HG02840 (cell line): ENCODE results near the gene ASAP2.
"Not testable (repeated sequence)": the region's sequence is repeated elsewhere in the genome, so short reads cannot be mapped to it uniquely, and the experiment has no call there.

Source experiments
- ATAC-seq: cut with Tn5 transposase; IDR thresholded peaks from one replicate; pipeline ENCODE4 v1.9.1; 2021; ENCODE audit warnings: mild to moderate bottlenecking, moderate library complexity, moderate number of reproducible peaks; ENCODE audit not compliant: unreplicated experiment, low FRiP score

Gene ASAP2

GRCh38 chr2:9210030-9210429 is 3.4 kb downstream of the ASAP2 start:
- ATAC-seq = no peak

GRCh38 chr2:9211496-9211895 is 4.9 kb downstream of the ASAP2 start:
- no peak for ATAC-seq

- no peak for ATAC-seq
These were observed 5.5 kb downstream of the ASAP2 start for GRCh38 chr2:9212010-9212635.

- ATAC-seq = no peak
These were observed 6.2 kb downstream of the ASAP2 start for GRCh38 chr2:9212661-9213411.

- no peak for ATAC-seq
These were observed 7.0 kb downstream of the ASAP2 start for GRCh38 chr2:9213477-9214051.

- ATAC-seq = no peak
These were observed 8.3 kb downstream of the ASAP2 start for GRCh38 chr2:9214873-9215272.

GRCh38 chr2:9215680-9216079 is 9.1 kb downstream of the ASAP2 start:
- ATAC-seq = no peak

GRCh38 chr2:9216143-9216542 is 9.5 kb downstream of the ASAP2 start:
- not testable (repeated sequence) for ATAC-seq

GRCh38 chr2:9217838-9218770 is 11.5 kb downstream of the ASAP2 start:
- ATAC-seq = no peak

- ATAC-seq = no peak
These were observed 12.4 kb downstream of the ASAP2 start for GRCh38 chr2:9219027-9219445.

GRCh38 chr2:9220201-9220600 is 13.6 kb downstream of the ASAP2 start:
- ATAC-seq = no peak

GRCh38 chr2:9221223-9221622 is 14.6 kb downstream of the ASAP2 start:
- no peak for ATAC-seq

GRCh38 chr2:9222239-9222892 is 15.8 kb downstream of the ASAP2 start:
- ATAC-seq = no peak

- no peak for ATAC-seq
These were observed 16.3 kb downstream of the ASAP2 start for GRCh38 chr2:9222893-9223287.

GRCh38 chr2:9225806-9226205 is 19.2 kb downstream of the ASAP2 start:
- no peak for ATAC-seq

- ATAC-seq = no peak
These were observed 20.1 kb downstream of the ASAP2 start for GRCh38 chr2:9226458-9227380.

- no peak for ATAC-seq
These were observed 21.6 kb downstream of the ASAP2 start for GRCh38 chr2:9228088-9228751.

GRCh38 chr2:9228781-9229469 is 22.3 kb downstream of the ASAP2 start:
- ATAC-seq = no peak
